ENCODE data around the gene STK32C.
A peak's percentile ranks its signal among the peaks of the same experiment; 100 is the strongest.

Gene STK32C

DNA sequence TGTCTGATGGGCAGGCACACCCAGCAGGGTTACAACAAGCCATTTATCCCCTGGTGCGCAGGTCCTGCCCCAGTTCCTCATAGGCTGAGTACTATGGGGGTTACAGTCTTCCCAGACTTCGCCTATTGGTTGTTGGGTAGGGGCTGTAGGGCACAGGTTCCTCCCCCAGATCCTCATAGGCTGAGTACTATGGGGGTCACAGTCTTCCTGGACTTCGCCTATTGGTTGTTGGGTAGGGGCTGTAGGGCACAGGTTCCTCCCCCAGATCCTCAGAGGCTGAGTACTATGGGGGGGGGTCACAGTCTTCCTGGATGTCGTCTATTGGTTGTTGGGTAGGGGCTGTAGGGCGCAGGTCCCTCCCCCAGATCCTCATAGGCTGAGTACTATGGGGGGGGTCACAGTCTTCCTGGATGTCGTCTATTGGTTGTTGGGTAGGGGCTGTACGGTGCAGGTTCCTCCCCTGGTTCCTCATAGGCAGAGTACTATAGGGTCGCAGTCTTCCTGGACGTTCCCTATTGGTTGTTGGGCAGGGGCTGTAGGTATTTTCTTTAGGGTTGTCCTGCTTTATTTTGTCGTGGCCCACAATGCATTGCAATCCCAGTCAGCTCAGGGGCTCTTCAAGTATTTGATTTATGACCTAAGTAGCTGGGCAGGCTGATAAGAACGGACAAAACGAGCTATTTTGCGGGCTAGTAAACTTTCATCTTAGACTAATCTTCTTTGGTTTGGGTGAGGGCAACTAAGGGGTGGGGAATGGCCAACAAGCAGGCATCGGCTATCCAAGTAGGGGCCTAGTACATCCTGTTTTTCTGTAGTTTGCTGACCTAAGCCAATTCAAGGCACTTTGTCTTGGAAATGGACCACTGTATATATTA, 27.7 kb upstream of the STK32C start:
- Histone ChIP-seq H3K79me2 (ENCODE audit: control insufficient read depth, insufficient read depth, low read length, poor library complexity) (peaks cover 8% of the 10 kb centered on the region), H2AFZ (ENCODE audit: insufficient read depth, low read length, poor library complexity) (no peak overlapping the region), H3K18ac (ENCODE audit: low read length) (no peak overlapping the region), H3K4me3 (ENCODE audit: low read depth, low read length) (no peak overlapping the region), H3K9ac (ENCODE audit: low read length) (no peak overlapping the region), H2BK12ac (ENCODE audit: low read length) (no peak overlapping the region), H3K27me3 (ENCODE audit: insufficient read depth, low read length) (no peaks in the 10 kb centered on the region), H4K8ac (ENCODE audit: low read depth, low read length) (no peak overlapping the region), H4K12ac (ENCODE audit: low read depth, low read length) (no peak overlapping the region), H2AK5ac (ENCODE audit: low read length) (no peak overlapping the region), H3K4me1 (ENCODE audit: control insufficient read depth in 1 of 2, insufficient read depth in 2 of 2, low read length in 2 of 2) (peaks cover 8% of the 10 kb centered on the region in 2 experiments), H3K4me2 (ENCODE audit: low read length) (no peak overlapping the region), H3K4ac (ENCODE audit: low read depth, low read length) (no peak overlapping the region), H4K91ac (ENCODE audit: low read depth, low read length) (no peak overlapping the region), H3K9me3 (ENCODE audit: insufficient read depth, low read depth, low read length) (no peaks in the 10 kb centered on the region), H2BK5ac (ENCODE audit: low read depth, low read length, poor library complexity) (no peak overlapping the region), H3K36me3 (ENCODE audit: control insufficient read depth in 1 of 2, insufficient read depth in 2 of 2, low read length in 2 of 2) (peaks cover 2 to 3% of the 10 kb centered on the region in 2 experiments), H3K27ac (ENCODE audit: low read depth, low read length) (no peak overlapping the region), H3K14ac (ENCODE audit: low read length) (no peak overlapping the region), H3K79me1 (ENCODE audit: low read length) (peaks cover 8% of the 10 kb centered on the region), H2BK120ac (ENCODE audit: insufficient read depth, low read length, poor library complexity) (no peak overlapping the region), H3K23ac (ENCODE audit: low read length) (no peak overlapping the region)
- peak in 1 of 2 donors; percentile 18 for DNase-seq
- no CpG with 5 or more reads among the region's 14 CpGs for WGBS (ENCODE audit: extremely low coverage, insufficient coverage, insufficient read length)

- H3K4me1 ChIP-seq (ENCODE audit: control insufficient read depth in 1 of 2, insufficient read depth in 2 of 2, low read length in 2 of 2) = peaks cover 13 to 14% of the 10 kb centered on the region in 2 experiments
- H3K9me3 ChIP-seq (ENCODE audit: insufficient read depth, low read depth, low read length) = no peaks in the 10 kb centered on the region
- peaks cover 8% of the 10 kb centered on the region for H3K79me2 ChIP-seq (ENCODE audit: control insufficient read depth, insufficient read depth, low read length, poor library complexity)
- WGBS (ENCODE audit: extremely low coverage, insufficient coverage, insufficient read length) = no CpG with 5 or more reads among the region's 4 CpGs
- H4K91ac ChIP-seq (ENCODE audit: low read depth, low read length) = no peak overlapping the region
- H3K36me3 ChIP-seq (ENCODE audit: control insufficient read depth in 1 of 2, insufficient read depth in 2 of 2, low read length in 2 of 2) = peaks cover 2 to 3% of the 10 kb centered on the region in 2 experiments
- H2BK120ac ChIP-seq (ENCODE audit: insufficient read depth, low read length, poor library complexity) = no peak overlapping the region
- no peak overlapping the region for H3K27ac ChIP-seq (ENCODE audit: low read depth, low read length)
- H4K8ac ChIP-seq (ENCODE audit: low read depth, low read length) = no peak overlapping the region
- no peak overlapping the region for H3K4ac ChIP-seq (ENCODE audit: low read depth, low read length)
- no peak overlapping the region for H2BK5ac ChIP-seq (ENCODE audit: low read depth, low read length, poor library complexity)
- no peak overlapping the region for H2BK12ac ChIP-seq (ENCODE audit: low read length)
- H3K23ac ChIP-seq (ENCODE audit: low read length) = no peak overlapping the region
- DNase-seq = no peak
- peaks cover 8% of the 10 kb centered on the region for H3K79me1 ChIP-seq (ENCODE audit: low read length)
- no peak overlapping the region for H3K4me2 ChIP-seq (ENCODE audit: low read length)
- H3K18ac ChIP-seq (ENCODE audit: low read length) = no peak overlapping the region
- H3K14ac ChIP-seq (ENCODE audit: low read length) = no peak overlapping the region
- H3K27me3 ChIP-seq (ENCODE audit: insufficient read depth, low read length) = no peaks in the 10 kb centered on the region
- H2AK5ac ChIP-seq (ENCODE audit: low read length) = no peak overlapping the region
- H3K4me3 ChIP-seq (ENCODE audit: low read depth, low read length) = no peak overlapping the region
- H2AFZ ChIP-seq (ENCODE audit: insufficient read depth, low read length, poor library complexity) = no peak overlapping the region
- H4K12ac ChIP-seq (ENCODE audit: low read depth, low read length) = no peak overlapping the region
- H3K9ac ChIP-seq (ENCODE audit: low read length) = no peak overlapping the region
Observed at GRCh38 chr10:132334631-132335188, 27.0 kb upstream of the STK32C start.

DNA sequence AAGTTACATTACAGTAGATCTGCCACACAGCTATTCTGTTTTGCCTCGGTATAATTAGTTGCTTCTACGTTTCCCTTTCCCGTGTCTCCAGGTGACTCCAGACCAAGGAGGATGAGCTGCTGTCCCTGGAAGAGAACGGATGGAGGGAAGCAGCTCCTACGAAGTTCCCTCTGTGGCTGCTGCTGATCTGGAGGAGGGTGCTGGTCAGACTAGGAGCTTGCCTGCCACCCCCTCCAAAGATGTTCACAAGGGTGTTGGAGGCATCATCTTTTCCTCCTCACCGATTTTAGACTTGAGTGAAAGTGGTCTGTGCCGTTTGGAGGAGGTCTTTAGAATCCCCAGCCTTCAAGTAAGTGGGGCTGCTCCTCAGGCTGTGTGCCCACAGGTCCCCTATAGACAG, 25.6 kb upstream of the STK32C start:
- Histone ChIP-seq H3K9ac (ENCODE audit: low read length) (no peak overlapping the region), H3K4me3 (ENCODE audit: low read depth, low read length) (no peak overlapping the region), H3K27me3 (ENCODE audit: insufficient read depth, low read length) (no peaks in the 10 kb centered on the region), H3K27ac (ENCODE audit: low read depth, low read length) (no peak overlapping the region), H2BK120ac (ENCODE audit: insufficient read depth, low read length, poor library complexity) (no peak overlapping the region), H3K79me1 (ENCODE audit: low read length) (peaks cover 8% of the 10 kb centered on the region), H3K4ac (ENCODE audit: low read depth, low read length) (no peak overlapping the region), H3K4me2 (ENCODE audit: low read length) (no peak overlapping the region), H3K79me2 (ENCODE audit: control insufficient read depth, insufficient read depth, low read length, poor library complexity) (peaks cover 8% of the 10 kb centered on the region), H2BK12ac (ENCODE audit: low read length) (no peak overlapping the region), H2AK5ac (ENCODE audit: low read length) (no peak overlapping the region), H3K4me1 (ENCODE audit: control insufficient read depth in 1 of 2, insufficient read depth in 2 of 2, low read length in 2 of 2) (peaks cover 16% of the 10 kb centered on the region in 2 experiments), H4K91ac (ENCODE audit: low read depth, low read length) (no peak overlapping the region), H4K12ac (ENCODE audit: low read depth, low read length) (no peak overlapping the region), H3K9me3 (ENCODE audit: insufficient read depth, low read depth, low read length) (no peaks in the 10 kb centered on the region), H2BK5ac (ENCODE audit: low read depth, low read length, poor library complexity) (no peak overlapping the region), H3K23ac (ENCODE audit: low read length) (no peak overlapping the region), H3K14ac (ENCODE audit: low read length) (no peak overlapping the region), H2AFZ (ENCODE audit: insufficient read depth, low read length, poor library complexity) (no peak overlapping the region), H4K8ac (ENCODE audit: low read depth, low read length) (no peak overlapping the region), H3K18ac (ENCODE audit: low read length) (no peak overlapping the region), H3K36me3 (ENCODE audit: control insufficient read depth in 1 of 2, insufficient read depth in 2 of 2, low read length in 2 of 2) (peaks cover 2% of the 10 kb centered on the region in 2 experiments)
- WGBS (ENCODE audit: extremely low coverage, insufficient coverage, insufficient read length) = no CpG with 5 or more reads among the region's 7 CpGs
- no peak for DNase-seq

- Histone ChIP-seq H4K8ac (ENCODE audit: low read depth, low read length) (peak overlapping the region; percentile 79), H4K91ac (ENCODE audit: low read depth, low read length) (peak overlapping the region; percentile 52), H3K9me3 (ENCODE audit: insufficient read depth, low read depth, low read length) (no peaks in the 10 kb centered on the region), H3K36me3 (ENCODE audit: control insufficient read depth in 1 of 2, insufficient read depth in 2 of 2, low read length in 2 of 2) (peaks cover 0 to 3% of the 10 kb centered on the region in 2 experiments), H2AFZ (ENCODE audit: insufficient read depth, low read length, poor library complexity) (peak overlapping the region; percentile 50), H3K4ac (ENCODE audit: low read depth, low read length) (no peak overlapping the region), H3K14ac (ENCODE audit: low read length) (peak overlapping the region; percentile 5), H4K12ac (ENCODE audit: low read depth, low read length) (peak overlapping the region; percentile 65), H3K79me1 (ENCODE audit: low read length) (peaks cover 8% of the 10 kb centered on the region), H3K79me2 (ENCODE audit: control insufficient read depth, insufficient read depth, low read length, poor library complexity) (peaks cover 8% of the 10 kb centered on the region), H3K23ac (ENCODE audit: low read length) (no peak overlapping the region), H2BK5ac (ENCODE audit: low read depth, low read length, poor library complexity) (no peak overlapping the region), H3K4me2 (ENCODE audit: low read length) (peak overlapping the region; percentile 59), H3K27me3 (ENCODE audit: insufficient read depth, low read length) (no peaks in the 10 kb centered on the region), H2AK5ac (ENCODE audit: low read length) (no peak overlapping the region), H3K9ac (ENCODE audit: low read length) (no peak overlapping the region), H2BK12ac (ENCODE audit: low read length) (no peak overlapping the region), H3K4me3 (ENCODE audit: low read depth, low read length) (peak overlapping the region; percentile 77), H3K18ac (ENCODE audit: low read length) (peak overlapping the region; percentile 64), H3K4me1 (ENCODE audit: control insufficient read depth in 1 of 2, insufficient read depth in 2 of 2, low read length in 2 of 2) (peaks cover 16% of the 10 kb centered on the region in 2 experiments), H2BK120ac (ENCODE audit: insufficient read depth, low read length, poor library complexity) (peak overlapping the region; percentile 4), H3K27ac (ENCODE audit: low read depth, low read length) (no peak overlapping the region)
- WGBS (ENCODE audit: extremely low coverage, insufficient coverage, insufficient read length) = no CpG with 5 or more reads among the region's 16 CpGs
- DNase-seq = peak in 1 of 2 donors; percentile 23
Observed at GRCh38 chr10:132332433-132332754, 24.6 kb upstream of the STK32C start.

All from trophoblast cell (in vitro differentiated cells and primary cell).